K562 (cell line): ENCODE data around the gene LRRIQ1. TPM values are rescaled to one million over a fixed set of nuclear protein-coding genes. Genes with fewer than 3 reads are reported as not detected.

Source experiments
- ATAC-seq: fragments of 200-7000 bp; cut with Tn5 transposase; 3 replicates; pipeline ENCODE4 v1.9.1; 2020; ENCODE audit warnings: moderate library complexity
- BruUV-seq: library from RNA; stranded (reverse); fragments of 400-500 nt; replicated peaks from 2 replicates; lab custom pipeline; 2021; lab: Mats Ljungman, UMichigan
- CTCF ChIA-PET: fragments of 300-600 bp; formaldehyde crosslinking; extraction: SDS; loops from one replicate; lab custom pipeline; 2021; ENCODE audit warnings: low intra/inter-chr PET ratio; lab: Yijun Ruan, JAX
- POLR2A ChIA-PET: fragments of 300-600, 350-650 bp; sonication (Branson Sonifier 250); formaldehyde crosslinking; extraction: SDS; loops from one replicate; lab custom pipeline; 2021; ENCODE audit warnings: antibody characterized with exemption, inconsistent platforms; lab: Yijun Ruan, JAX
- DNase-seq, 4 experiments: peaks; one replicate each; pipeline versions ENCODE4 v3.0.0 to v3.0.0-alpha.2; 2011 to 2018; ENCODE audit warnings: low spot score in 3 of 4, mixed read lengths in 3 of 4; ENCODE audit errors: extremely low read depth in 1 of 4
- FAIRE-seq: peaks from 2 replicates; lab custom pipeline; 2011; peaks lifted over from hg19 to GRCh38; lab: Jason Lieb, UNC
- H2AFZ ChIP-seq: 2 replicates; pipeline ENCODE4 v1.6.0; 2011; ENCODE audit warnings: low read depth, low read length, control low read depth, inconsistent platforms
- H3K27ac ChIP-seq: fragments of 200-600 bp; 3 replicates; pipeline ENCODE4 v1.8.0; 2011; ENCODE audit warnings: low read depth, mild to moderate bottlenecking, control low read depth, inconsistent platforms, low read length, moderate library complexity, mixed read lengths; ENCODE audit errors: extremely low read depth
- H3K27me3 ChIP-seq, 2 experiments: fragments of 300-600 bp in 1 of 2; 2 replicates in 1 of 2; 3 replicates in 1 of 2; pipeline versions ENCODE4 v1.6.0 to v1.8.0; 2011; ENCODE audit warnings: inconsistent platforms in 2 of 2, low read length in 2 of 2, mild to moderate bottlenecking in 1 of 2, mixed read lengths in 1 of 2, moderate library complexity in 1 of 2; ENCODE audit not compliant: control insufficient read depth in 2 of 2, insufficient read depth in 2 of 2
- H3K36me3 ChIP-seq: fragments of 300-600 bp; 3 replicates; pipeline ENCODE4 v1.8.0; 2011; ENCODE audit warnings: mild to moderate bottlenecking, low read length, inconsistent platforms; ENCODE audit not compliant: control insufficient read depth, insufficient read depth
- H3K4me1 ChIP-seq, 2 experiments: fragments of 200-600 bp in 1 of 2; replicated peaks in 1 of 2; 2 replicates in 1 of 2; 3 replicates in 1 of 2; pipeline versions ENCODE4 v1.5.1 to v1.8.0; 2011; ENCODE audit warnings: inconsistent platforms in 2 of 2, low read length in 2 of 2, mild to moderate bottlenecking in 1 of 2, mixed read lengths in 1 of 2, moderate library complexity in 1 of 2; ENCODE audit not compliant: control insufficient read depth in 2 of 2, insufficient read depth in 2 of 2
- H3K4me2 ChIP-seq: 2 replicates; pipeline ENCODE4 v1.6.1; 2011; ENCODE audit warnings: low read length, control low read depth, inconsistent platforms, mixed read lengths; ENCODE audit not compliant: insufficient read depth
- H3K4me3 ChIP-seq: fragments of 200-600 bp; sonication (generic), shearing (Covaris generic); 2 replicates; pipeline ENCODE4 v1.5.1; 2016; ENCODE audit warnings: control low read depth, inconsistent platforms
- H3K79me2 ChIP-seq: fragments of 200-600 bp; 3 replicates; pipeline ENCODE4 v1.8.0; 2011; ENCODE audit warnings: low read length, inconsistent platforms; ENCODE audit not compliant: control insufficient read depth, insufficient read depth
- H3K9ac ChIP-seq, 2 experiments: 2 replicates each; pipeline versions ENCODE4 v1.6.0 to v1.6.1; 2011; ENCODE audit warnings: low read depth in 2 of 2, low read length in 2 of 2, control low read depth in 1 of 2, inconsistent platforms in 1 of 2, mild to moderate bottlenecking in 1 of 2, mixed read lengths in 1 of 2; ENCODE audit not compliant: insufficient read depth in 1 of 2
- H3K9me1 ChIP-seq: one replicate; pipeline ENCODE4 v1.6.0; 2011; ENCODE audit warnings: inconsistent platforms, mild to moderate bottlenecking, low read length, moderate library complexity; ENCODE audit not compliant: control insufficient read depth, insufficient read depth
- H3K9me3 ChIP-seq: replicated peaks from 2 replicates; pipeline ENCODE4 v1.5.1; 2011; ENCODE audit warnings: low read depth, low read length, inconsistent platforms; ENCODE audit not compliant: control insufficient read depth, insufficient read depth
- H4K20me1 ChIP-seq: replicated peaks from 2 replicates; pipeline ENCODE4 v1.6.1; 2011; ENCODE audit warnings: low read length, inconsistent platforms, mixed read lengths; ENCODE audit not compliant: control insufficient read depth, insufficient read depth
- ARID2 ChIP-seq: fragments of 450-650 bp; IDR thresholded peaks from 2 replicates; pipeline ENCODE4 v1.6.1; 2017; ENCODE audit warnings: antibody characterized with exemption, mild to moderate bottlenecking
- BCOR ChIP-seq: fragments of 450-650 bp; IDR thresholded peaks from 2 replicates; pipeline ENCODE4 v1.6.1; 2016
- BMI1 ChIP-seq: fragments of 150-350 bp; IDR thresholded peaks from 2 replicates; pipeline ENCODE4 v1.6.1; 2014; ENCODE audit warnings: low read length
- HDAC1 ChIP-seq, 2 experiments: fragments of 450-650 bp; IDR thresholded peaks; 2 replicates each; pipeline ENCODE4 v1.6.1; 2016 to 2017; ENCODE audit warnings: inconsistent platforms in 1 of 2, mild to moderate bottlenecking in 1 of 2, moderate library complexity in 1 of 2
- KAT2B ChIP-seq: IDR thresholded peaks from one replicate; pipeline ENCODE4 v1.6.1; 2012; ENCODE audit warnings: low read depth, mild to moderate bottlenecking, control low read depth, inconsistent platforms, low read length, moderate library complexity
- RAD21 ChIP-seq, 2 experiments: fragments of 250-450 bp in 1 of 2; fragments of 450-650 bp in 1 of 2; sonication (Bioruptor Pico) in 1 of 2; formaldehyde crosslinking in 1 of 2; IDR thresholded peaks in 1 of 2; conservative IDR thresholded peaks in 1 of 2; 2 replicates each; pipeline versions ENCODE4 v1.4.0 to v1.8.0; 2020 to 2022; ENCODE audit warnings: mild to moderate bottlenecking in 2 of 2, moderate library complexity in 1 of 2
- SMARCC2 ChIP-seq: fragments of 450-650 bp; IDR thresholded peaks from 2 replicates; pipeline ENCODE4 v1.6.1; 2017; ENCODE audit warnings: antibody characterized with exemption, moderate library complexity, mild to moderate bottlenecking, low read depth
- STAT5B ChIP-seq: fragments of 250-450 bp; sonication (Bioruptor Pico); IDR thresholded peaks from 2 replicates; pipeline ENCODE4 v1.8.0; 2021; ENCODE audit warnings: mild to moderate bottlenecking, inconsistent platforms
- TAL1 ChIP-seq: fragments of 450-650 bp; IDR thresholded peaks from 2 replicates; pipeline ENCODE4 v1.6.1; 2016; ENCODE audit warnings: mild to moderate bottlenecking
- ZBTB17 ChIP-seq: fragments of 450-650 bp; formaldehyde crosslinking; IDR thresholded peaks from 2 replicates; pipeline ENCODE4 v1.4.0; 2020; ENCODE audit warnings: mild to moderate bottlenecking
- ZNF175 ChIP-seq: fragments of 200-800 bp; sonication (Bioruptor generic); IDR thresholded peaks from 2 replicates; pipeline ENCODE4 v1.6.1; 2016; ENCODE audit warnings: low read depth, mild to moderate bottlenecking, missing genetic modification characterization, missing compliant biosample characterization
- ZNF354B ChIP-seq: fragments of 250-450 bp; sonication (Bioruptor Pico); IDR thresholded peaks from 2 replicates; pipeline ENCODE4 v1.4.0; 2020
- WGBS: fragments of 100-300 bp; shearing (Covaris generic); methylation state at CpG from one replicate; pipeline ENCODE4 v1.1.6; 2016; ENCODE audit warnings: low coverage, mixed read lengths; ENCODE audit not compliant: insufficient coverage; ENCODE audit errors: missing lambda C conversion rate; 5-methylcytosine and 5-hydroxymethylcytosine counted together
- in situ Hi-C: fragments of 300-500 bp; cut with MboI; formaldehyde crosslinking; loops from 4 replicates; pipeline ENCODE4 v1.15.0; 2018; ENCODE audit warnings: inconsistent platforms, mixed read lengths
- intact Hi-C: fragments of 100-400 bp; cut with micrococcal nuclease; formaldehyde crosslinking; loops from 2 replicates; pipeline ENCODE4 v1.14.2; 2022
- polyA plus RNA-seq, 8 experiments: library from polyadenylated mRNA; depleted of rRNA in 4 of 8; stranded (reverse) in 5 of 8; unstranded in 3 of 8; fragments of >200 nt; fragmentation: Nextera tagmentation in 2 of 8; fragmentation: Illumina TruSeq in 1 of 8; extraction: Ambion mirVana in 2 of 8; extraction: Trizol in 1 of 8; gene quantifications; 2 replicates each; pipeline versions ENCODE4 v1.2.1 to v1.2.3, GENCODE V29; 2011 to 2014; ENCODE audit warnings: inconsistent platforms in 1 of 8, missing spikeins in 1 of 8
- total RNA-seq, 7 experiments: library from RNA; depleted of rRNA in 6 of 7; stranded (reverse); fragments of >200 nt in 6 of 7; fragmentation: Illumina TruSeq in 2 of 7; extraction: Trizol in 2 of 7; gene quantifications; 2 replicates each; pipeline versions ENCODE4 v1.2.1 to v1.2.3, GENCODE V29; 2011 to 2021; ENCODE audit warnings: low replicate concordance in 1 of 7
- TF ChIP-seq, protein P1 (sequence below): sonication (generic); formaldehyde crosslinking; IDR thresholded peaks from 2 replicates; pipeline ENCODE4 v1.8.1; 2023; ENCODE audit warnings: missing genetic modification reagents, mild to moderate bottlenecking, borderline replicate concordance
- TF ChIP-seq, protein P2 (sequence below): sonication (generic); formaldehyde crosslinking; IDR thresholded peaks from 2 replicates; pipeline ENCODE4 v1.8.0; 2022; ENCODE audit warnings: mild to moderate bottlenecking, missing genetic modification reagents

LRRIQ1 gene
- total and polyA plus RNA-seq, 9 of the 15 experiments (the other 6 are each of a cell fraction or from before 2014, with no cell fraction given), result not detected

DNA sequence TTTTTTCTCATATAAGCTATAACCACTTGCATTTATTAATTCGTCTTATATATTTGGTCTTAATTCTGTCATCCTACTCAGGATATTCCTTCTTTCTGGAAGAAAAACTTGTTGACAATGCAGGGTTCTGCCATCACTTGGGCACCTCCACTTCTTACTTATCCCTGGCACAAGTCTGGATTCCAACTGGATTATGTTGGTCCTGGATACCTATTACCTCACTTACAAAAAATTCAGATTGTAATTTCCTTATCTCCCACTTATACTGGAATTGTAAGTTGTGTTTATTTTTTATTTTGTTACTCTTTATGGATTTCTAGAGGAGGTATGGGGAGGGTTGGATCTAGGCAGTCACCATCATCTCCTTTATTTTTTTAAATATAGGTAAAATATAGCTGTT is 36.7 kb downstream of the LRRIQ1 start:
- intact Hi-C loops (no loop called here), in situ Hi-C loops (no loop called here)
- CTCF ChIA-PET, result no interaction called here

More for the DNA sequence above, 36.7 kb downstream of the LRRIQ1 start:
- TF ChIP-seq RAD21 (CRISPR knock-in tag; conservative IDR thresholded peaks at IDR 0.05 in 1 of 2, IDR thresholded peaks at IDR 0.05 in 1 of 2) (no peak), ARID2 (no peak), HDAC1 (IDR thresholded peaks at IDR 0.05) (no peak), STAT5B (no peak), KAT2B (no peak), BCOR (no peak), ZBTB17 (CRISPR knock-in tag) (no peak), TAL1 (no peak), SMARCC2 (no peak), ZNF175 (no peak), BMI1 (no peak), ZNF354B (CRISPR knock-in tag) (no peak)
- TF ChIP-seq, protein P1, sequence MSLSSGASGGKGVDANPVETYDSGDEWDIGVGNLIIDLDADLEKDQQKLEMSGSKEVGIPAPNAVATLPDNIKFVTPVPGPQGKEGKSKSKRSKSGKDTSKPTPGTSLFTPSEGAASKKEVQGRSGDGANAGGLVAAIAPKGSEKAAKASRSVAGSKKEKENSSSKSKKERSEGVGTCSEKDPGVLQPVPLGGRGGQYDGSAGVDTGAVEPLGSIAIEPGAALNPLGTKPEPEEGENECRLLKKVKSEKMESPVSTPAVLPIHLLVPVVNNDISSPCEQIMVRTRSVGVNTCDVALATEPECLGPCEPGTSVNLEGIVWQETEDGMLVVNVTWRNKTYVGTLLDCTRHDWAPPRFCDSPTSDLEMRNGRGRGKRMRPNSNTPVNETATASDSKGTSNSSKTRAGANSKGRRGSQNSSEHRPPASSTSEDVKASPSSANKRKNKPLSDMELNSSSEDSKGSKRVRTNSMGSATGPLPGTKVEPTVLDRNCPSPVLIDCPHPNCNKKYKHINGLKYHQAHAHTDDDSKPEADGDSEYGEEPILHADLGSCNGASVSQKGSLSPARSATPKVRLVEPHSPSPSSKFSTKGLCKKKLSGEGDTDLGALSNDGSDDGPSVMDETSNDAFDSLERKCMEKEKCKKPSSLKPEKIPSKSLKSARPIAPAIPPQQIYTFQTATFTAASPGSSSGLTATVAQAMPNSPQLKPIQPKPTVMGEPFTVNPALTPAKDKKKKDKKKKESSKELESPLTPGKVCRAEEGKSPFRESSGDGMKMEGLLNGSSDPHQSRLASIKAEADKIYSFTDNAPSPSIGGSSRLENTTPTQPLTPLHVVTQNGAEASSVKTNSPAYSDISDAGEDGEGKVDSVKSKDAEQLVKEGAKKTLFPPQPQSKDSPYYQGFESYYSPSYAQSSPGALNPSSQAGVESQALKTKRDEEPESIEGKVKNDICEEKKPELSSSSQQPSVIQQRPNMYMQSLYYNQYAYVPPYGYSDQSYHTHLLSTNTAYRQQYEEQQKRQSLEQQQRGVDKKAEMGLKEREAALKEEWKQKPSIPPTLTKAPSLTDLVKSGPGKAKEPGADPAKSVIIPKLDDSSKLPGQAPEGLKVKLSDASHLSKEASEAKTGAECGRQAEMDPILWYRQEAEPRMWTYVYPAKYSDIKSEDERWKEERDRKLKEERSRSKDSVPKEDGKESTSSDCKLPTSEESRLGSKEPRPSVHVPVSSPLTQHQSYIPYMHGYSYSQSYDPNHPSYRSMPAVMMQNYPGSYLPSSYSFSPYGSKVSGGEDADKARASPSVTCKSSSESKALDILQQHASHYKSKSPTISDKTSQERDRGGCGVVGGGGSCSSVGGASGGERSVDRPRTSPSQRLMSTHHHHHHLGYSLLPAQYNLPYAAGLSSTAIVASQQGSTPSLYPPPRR (CRISPR knock-in tag), result no peak
- TF ChIP-seq, protein P2, sequence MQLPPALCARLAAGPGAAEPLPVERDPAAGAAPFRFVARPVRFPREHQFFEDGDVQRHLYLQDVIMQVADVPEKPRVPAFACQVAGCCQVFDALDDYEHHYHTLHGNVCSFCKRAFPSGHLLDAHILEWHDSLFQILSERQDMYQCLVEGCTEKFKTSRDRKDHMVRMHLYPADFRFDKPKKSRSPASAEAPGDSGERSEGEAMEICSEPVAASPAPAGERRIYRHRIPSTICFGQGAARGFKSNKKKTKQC, result no peak
- Histone ChIP-seq H3K4me1 (no peaks in the 10 kb centered on the region), H3K9me1 (no peaks in the 10 kb centered on the region), H3K9me3 (no peaks in the 10 kb centered on the region), H3K27ac (no peak overlapping the region), H3K4me3 (no peak overlapping the region), H3K36me3 (no peaks in the 10 kb centered on the region), H2AFZ (no peak overlapping the region), H3K27me3 (no peaks in the 10 kb centered on the region), H4K20me1 (no peaks in the 10 kb centered on the region), H3K79me2 (no peaks in the 10 kb centered on the region), H3K4me2 (no peak overlapping the region), H3K9ac (no peak overlapping the region)
- no TSS peak for BruUV-seq
- POLR2A ChIA-PET, result no interaction called here
- ATAC-seq (no peak), DNase-seq (no peak), FAIRE-seq (no peak)
- 10% methylated on average over 1 of the region's 1 CpG for WGBS
